SK-N-SH treated with all-trans-retinoic acid at 6 μM for 48 hours (cell line): Measurements from ENCODE around the gene BABAM1.

Experiments
- ATAC-seq: fragments of 200-7000 bp; cut with Tn5 transposase; 3 replicates; pipeline ENCODE4 v1.9.1; 2020; ENCODE audit warnings: mild to moderate bottlenecking, moderate library complexity
- ARNTL ChIP-seq: fragments of 450-650 bp; formaldehyde crosslinking; IDR thresholded peaks from 2 replicates; pipeline ENCODE4 v1.5.0; 2020; ENCODE audit warnings: low read depth, mild to moderate bottlenecking, moderate library complexity, borderline replicate concordance
- BACH2 ChIP-seq: fragments of 250-450 bp; sonication (Bioruptor Pico); IDR thresholded peaks from 2 replicates; pipeline ENCODE4 v1.9.0; 2021; ENCODE audit warnings: mild to moderate bottlenecking, borderline replicate concordance
- CSDC2 ChIP-seq: fragments of 250-450 bp; sonication (Bioruptor Pico); IDR thresholded peaks from 2 replicates; pipeline ENCODE4 v1.5.0; 2020; ENCODE audit warnings: mild to moderate bottlenecking, moderate library complexity
- ESRRG ChIP-seq: fragments of 250-450 bp; sonication (Bioruptor Pico); IDR thresholded peaks from 2 replicates; pipeline ENCODE4 v1.6.1; 2021; ENCODE audit warnings: mild to moderate bottlenecking
- GLIS3 ChIP-seq: fragments of 250-450 bp; sonication (Bioruptor Pico); IDR thresholded peaks from 2 replicates; pipeline ENCODE4 v1.5.0; 2020; ENCODE audit warnings: mild to moderate bottlenecking, moderate library complexity
- ISL1 ChIP-seq: fragments of 250-450 bp; sonication (Bioruptor Pico); IDR thresholded peaks from 2 replicates; pipeline ENCODE4 v2.1.2; 2022; ENCODE audit warnings: mild to moderate bottlenecking, moderate library complexity
- OSR1 ChIP-seq: fragments of 250-450 bp; sonication (Bioruptor Pico); IDR thresholded peaks from 2 replicates; pipeline ENCODE4 v1.8.0; 2022; ENCODE audit warnings: moderate library complexity, mild to moderate bottlenecking, inconsistent platforms
- PATZ1 ChIP-seq: fragments of 250-450 bp; sonication (Bioruptor Pico); IDR thresholded peaks from 2 replicates; pipeline ENCODE4 v1.8.0; 2020; ENCODE audit warnings: mild to moderate bottlenecking, moderate library complexity, borderline replicate concordance
- PPARA ChIP-seq: fragments of 250-450 bp; sonication (Bioruptor Pico); IDR thresholded peaks from 2 replicates; pipeline ENCODE4 v1.5.0; 2020; ENCODE audit warnings: mild to moderate bottlenecking, borderline replicate concordance
- RARB ChIP-seq: fragments of 250-450 bp; sonication (Bioruptor Pico); IDR thresholded peaks from 2 replicates; pipeline ENCODE4 v1.8.0; 2021; ENCODE audit warnings: mild to moderate bottlenecking, moderate library complexity
- SNAI2 ChIP-seq: fragments of 250-450 bp; sonication (Bioruptor Pico); IDR thresholded peaks from 2 replicates; pipeline ENCODE4 v1.5.0; 2020; ENCODE audit warnings: mild to moderate bottlenecking, moderate library complexity
- TCF4 ChIP-seq: fragments of 250-450 bp; sonication (Bioruptor Pico); IDR thresholded peaks from 2 replicates; pipeline ENCODE4 v1.8.0; 2021; ENCODE audit warnings: mild to moderate bottlenecking, moderate library complexity, borderline replicate concordance
- TOX ChIP-seq: fragments of 250-450 bp; sonication (Bioruptor Pico); IDR thresholded peaks from 2 replicates; pipeline ENCODE4 v1.8.0; 2021; ENCODE audit warnings: mild to moderate bottlenecking, moderate library complexity, borderline replicate concordance
- TSHZ2 ChIP-seq: fragments of 250-450 bp; sonication (Bioruptor Pico); IDR thresholded peaks from 2 replicates; pipeline ENCODE4 v1.5.0; 2020; ENCODE audit warnings: mild to moderate bottlenecking, moderate library complexity
- ZC3H10 ChIP-seq: fragments of 250-450 bp; sonication (Bioruptor Pico); IDR thresholded peaks from 2 replicates; pipeline ENCODE4 v1.5.1; 2021; ENCODE audit warnings: mild to moderate bottlenecking, moderate library complexity
- ZFP3 ChIP-seq: fragments of 250-450 bp; sonication (Bioruptor Pico); IDR thresholded peaks from 2 replicates; pipeline ENCODE4 v1.5.0; 2020; ENCODE audit warnings: mild to moderate bottlenecking, moderate library complexity
- ZFP30 ChIP-seq: fragments of 450-650 bp; formaldehyde crosslinking; IDR thresholded peaks from 2 replicates; pipeline ENCODE4 v1.5.0; 2022; ENCODE audit warnings: mild to moderate bottlenecking, moderate library complexity
- ZNF565 ChIP-seq: fragments of 450-650 bp; formaldehyde crosslinking; conservative IDR thresholded peaks from 2 replicates; pipeline ENCODE4 v1.5.0; 2020; ENCODE audit warnings: low read depth, mild to moderate bottlenecking, moderate library complexity
- ZNF70 ChIP-seq: fragments of 450-650 bp; formaldehyde crosslinking; IDR thresholded peaks from 2 replicates; pipeline ENCODE4 v1.5.0; 2020; ENCODE audit warnings: mild to moderate bottlenecking, moderate library complexity
- ZNF8 ChIP-seq: fragments of 450-650 bp; formaldehyde crosslinking; IDR thresholded peaks from 2 replicates; pipeline ENCODE4 v1.5.0; 2020; ENCODE audit warnings: mild to moderate bottlenecking, moderate library complexity
- TF ChIP-seq, protein P1 (sequence below): fragments of 250-450 bp; sonication (Bioruptor Pico); IDR thresholded peaks from 2 replicates; pipeline ENCODE4 v1.5.1; 2021; ENCODE audit warnings: mild to moderate bottlenecking, moderate library complexity
- TF ChIP-seq, protein P2 (sequence below): fragments of 250-450 bp; sonication (Bioruptor Pico); IDR thresholded peaks from 2 replicates; pipeline ENCODE4 v1.8.0; 2021; ENCODE audit warnings: low read depth, mild to moderate bottlenecking, moderate library complexity, borderline replicate concordance
- TF ChIP-seq, protein P3 (sequence below): fragments of 250-450 bp; sonication (Bioruptor Pico); IDR thresholded peaks from 2 replicates; pipeline ENCODE4 v1.5.1; 2020; ENCODE audit warnings: low read depth, mild to moderate bottlenecking, moderate library complexity

Gene BABAM1

DNA sequence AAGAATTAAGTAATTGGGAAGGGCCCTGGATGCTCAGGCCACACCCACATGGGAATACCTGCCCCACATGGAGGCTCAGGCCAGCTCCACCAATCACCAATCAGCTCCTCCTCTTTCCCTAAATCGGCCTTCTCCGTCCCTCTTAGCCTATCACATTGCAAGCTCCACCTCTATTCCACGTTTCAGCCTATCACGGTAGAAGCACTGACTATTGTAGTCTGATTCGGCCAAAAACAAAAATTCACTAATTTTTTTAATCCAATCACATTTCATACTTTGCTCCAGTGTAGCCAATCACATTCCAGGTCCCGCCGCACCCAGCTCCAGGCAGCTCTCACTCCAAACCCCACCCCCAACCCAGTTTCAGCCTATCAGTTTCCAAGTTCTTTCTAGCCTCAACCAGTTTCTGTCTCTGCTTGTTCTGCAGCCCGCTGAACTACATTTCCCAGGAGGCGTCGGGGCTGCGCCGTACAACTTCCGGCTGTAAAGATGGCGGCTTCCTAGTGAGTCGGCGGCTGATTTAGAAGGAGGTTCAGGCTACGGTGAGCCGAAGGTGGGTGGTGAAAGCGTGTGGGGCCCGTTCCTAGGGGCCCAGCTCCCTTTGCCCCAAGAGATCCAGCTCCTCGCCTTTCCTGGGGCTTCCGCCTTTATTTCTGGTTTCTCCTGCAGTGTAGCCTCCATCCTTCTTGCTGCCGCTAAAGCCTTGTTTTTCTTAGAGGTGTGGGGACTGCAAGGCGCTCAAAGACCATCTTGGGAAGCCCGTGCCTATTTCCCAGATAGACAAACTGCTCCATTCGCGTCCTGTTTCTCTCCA lies at the start of gene BABAM1:
BABAM1 (plus strand) TSS at position 469 of the 814 bp plus-strand sequence. CDS start 1,364 bp downstream, outside the sequence.
- ATAC-seq = peak; percentile 97
- TF ChIP-seq ESRRG (CRISPR knock-in tag) = peak; percentile 41; the same call in 1 of the 2 replicates
- no peak for TF ChIP-seq ZC3H10 (CRISPR knock-in tag)
- TF ChIP-seq ISL1 = peak; percentile 30; the same call in 1 of the 2 replicates
- no peak for TF ChIP-seq PATZ1
- TF ChIP-seq, protein P1, sequence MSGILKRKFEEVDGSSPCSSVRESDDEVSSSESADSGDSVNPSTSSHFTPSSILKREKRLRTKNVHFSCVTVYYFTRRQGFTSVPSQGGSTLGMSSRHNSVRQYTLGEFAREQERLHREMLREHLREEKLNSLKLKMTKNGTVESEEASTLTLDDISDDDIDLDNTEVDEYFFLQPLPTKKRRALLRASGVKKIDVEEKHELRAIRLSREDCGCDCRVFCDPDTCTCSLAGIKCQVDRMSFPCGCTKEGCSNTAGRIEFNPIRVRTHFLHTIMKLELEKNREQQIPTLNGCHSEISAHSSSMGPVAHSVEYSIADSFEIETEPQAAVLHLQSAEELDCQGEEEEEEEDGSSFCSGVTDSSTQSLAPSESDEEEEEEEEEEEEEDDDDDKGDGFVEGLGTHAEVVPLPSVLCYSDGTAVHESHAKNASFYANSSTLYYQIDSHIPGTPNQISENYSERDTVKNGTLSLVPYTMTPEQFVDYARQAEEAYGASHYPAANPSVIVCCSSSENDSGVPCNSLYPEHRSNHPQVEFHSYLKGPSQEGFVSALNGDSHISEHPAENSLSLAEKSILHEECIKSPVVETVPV (CRISPR knock-in tag) = no peak
- TF ChIP-seq BACH2 (CRISPR knock-in tag) = peak; percentile 87; the same call in 1 of the 2 replicates
- TF ChIP-seq CSDC2 (CRISPR knock-in tag) = peak; percentile 95
- peak; percentile 52; the same call in 1 of the 2 replicates for TF ChIP-seq ZNF70 (CRISPR knock-in tag)
- TF ChIP-seq TSHZ2 (CRISPR knock-in tag) = peak; percentile 97
- peak; percentile 14; the same call in 1 of the 2 replicates for TF ChIP-seq ZFP30 (CRISPR knock-in tag)
- peak; percentile 40; the same call in 1 of the 2 replicates for TF ChIP-seq OSR1
- TF ChIP-seq GLIS3 (CRISPR knock-in tag) = no peak
- TF ChIP-seq RARB (CRISPR knock-in tag) = no peak
- TF ChIP-seq, protein P2, sequence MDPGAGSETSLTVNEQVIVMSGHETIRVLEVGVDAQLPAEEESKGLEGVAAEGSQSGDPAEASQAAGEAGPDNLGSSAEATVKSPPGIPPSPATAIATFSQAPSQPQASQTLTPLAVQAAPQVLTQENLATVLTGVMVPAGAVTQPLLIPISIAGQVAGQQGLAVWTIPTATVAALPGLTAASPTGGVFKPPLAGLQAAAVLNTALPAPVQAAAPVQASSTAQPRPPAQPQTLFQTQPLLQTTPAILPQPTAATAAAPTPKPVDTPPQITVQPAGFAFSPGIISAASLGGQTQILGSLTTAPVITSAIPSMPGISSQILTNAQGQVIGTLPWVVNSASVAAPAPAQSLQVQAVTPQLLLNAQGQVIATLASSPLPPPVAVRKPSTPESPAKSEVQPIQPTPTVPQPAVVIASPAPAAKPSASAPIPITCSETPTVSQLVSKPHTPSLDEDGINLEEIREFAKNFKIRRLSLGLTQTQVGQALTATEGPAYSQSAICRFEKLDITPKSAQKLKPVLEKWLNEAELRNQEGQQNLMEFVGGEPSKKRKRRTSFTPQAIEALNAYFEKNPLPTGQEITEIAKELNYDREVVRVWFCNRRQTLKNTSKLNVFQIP (CRISPR knock-in tag) = no peak
- peak; percentile 93 for TF ChIP-seq ZNF565 (CRISPR knock-in tag)
- no peak for TF ChIP-seq TCF4 (CRISPR knock-in tag)
- TF ChIP-seq ZNF8 (CRISPR knock-in tag) = 0 out of 2 replicates have a peak, but pooled peaks have one; percentile 43
- peak; percentile 66; the same call in 1 of the 2 replicates for TF ChIP-seq ARNTL
- peak; percentile 99 for TF ChIP-seq SNAI2 (CRISPR knock-in tag)
- no peak for TF ChIP-seq TOX (CRISPR knock-in tag)
- TF ChIP-seq ZFP3 (CRISPR knock-in tag) = peak; percentile 67; the same call in 1 of the 2 replicates
- peak; percentile 97 for TF ChIP-seq PPARA (CRISPR knock-in tag)
- TF ChIP-seq, protein P3, sequence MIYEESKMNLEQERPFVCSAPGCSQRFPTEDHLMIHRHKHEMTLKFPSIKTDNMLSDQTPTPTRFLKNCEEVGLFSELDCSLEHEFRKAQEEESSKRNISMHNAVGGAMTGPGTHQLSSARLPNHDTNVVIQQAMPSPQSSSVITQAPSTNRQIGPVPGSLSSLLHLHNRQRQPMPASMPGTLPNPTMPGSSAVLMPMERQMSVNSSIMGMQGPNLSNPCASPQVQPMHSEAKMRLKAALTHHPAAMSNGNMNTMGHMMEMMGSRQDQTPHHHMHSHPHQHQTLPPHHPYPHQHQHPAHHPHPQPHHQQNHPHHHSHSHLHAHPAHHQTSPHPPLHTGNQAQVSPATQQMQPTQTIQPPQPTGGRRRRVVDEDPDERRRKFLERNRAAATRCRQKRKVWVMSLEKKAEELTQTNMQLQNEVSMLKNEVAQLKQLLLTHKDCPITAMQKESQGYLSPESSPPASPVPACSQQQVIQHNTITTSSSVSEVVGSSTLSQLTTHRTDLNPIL (CRISPR knock-in tag) = no peak
- TF ChIP-seq, all 23 proteins: peak for 14

DNA sequence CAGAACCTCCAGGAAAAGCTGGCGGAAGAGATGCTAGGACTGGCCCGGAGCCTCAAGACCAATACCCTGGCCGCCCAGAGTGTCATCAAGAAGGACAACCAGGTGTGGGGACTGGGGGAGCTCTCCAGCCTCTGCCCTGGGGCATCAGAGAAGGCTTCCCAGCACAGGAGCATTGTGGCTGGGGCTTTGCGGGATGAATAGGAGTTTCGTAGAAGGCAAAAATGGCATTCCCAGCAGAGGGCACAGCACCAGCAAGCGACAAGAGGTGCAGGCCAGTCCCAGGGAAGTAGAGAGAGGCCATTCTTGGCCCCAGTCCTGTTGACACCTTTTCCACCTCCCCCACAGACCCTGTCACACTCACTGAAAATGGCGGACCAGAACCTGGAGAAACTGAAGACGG lies 48.0 kb upstream of the BABAM1 start:
- TF ChIP-seq TOX (CRISPR knock-in tag) (no peak), ZFP3 (CRISPR knock-in tag) (peak; percentile 99), ZNF70 (CRISPR knock-in tag) (no peak)
- ATAC-seq = no peak
